ENCODE results near the gene PLPP3.

DNA sequence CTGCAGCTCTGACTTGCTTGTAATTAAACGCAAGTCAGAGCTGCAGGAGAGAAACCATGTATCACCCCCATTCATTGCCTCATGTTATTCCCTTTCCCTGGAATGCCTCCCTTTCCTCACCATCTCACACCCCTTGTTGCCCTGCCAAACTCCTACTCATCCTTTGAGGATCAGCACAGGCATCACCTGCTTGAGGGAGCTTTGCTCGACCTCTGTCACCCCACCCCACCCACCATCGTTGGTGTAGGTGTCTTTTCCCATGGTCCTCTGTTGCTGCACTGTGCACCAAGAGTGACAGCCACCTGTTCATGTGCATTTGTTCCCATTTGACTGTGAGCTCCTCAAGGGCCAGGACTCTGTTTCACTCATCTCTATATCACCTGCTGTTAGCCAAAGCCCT lies 117.2 kb downstream of the PLPP3 start:
- no peak for TF ChIP-seq ELF4 (IDR thresholded peaks at IDR 0.05)
- no peak for TF ChIP-seq TARDBP (IDR thresholded peaks at IDR 0.05)
- no peak for TF ChIP-seq SUZ12 (IDR thresholded peaks at IDR 0.05)

All from HEK293T (cell line).